Measurements from ENCODE around the gene SERPINB6.
A peak's percentile ranks its signal among the peaks of the same experiment; 100 is the strongest.
"Not testable (repeated sequence)": the region's sequence is repeated elsewhere in the genome, so short reads cannot be mapped to it uniquely, and the experiment has no call there.

SERPINB6 gene

DNA sequence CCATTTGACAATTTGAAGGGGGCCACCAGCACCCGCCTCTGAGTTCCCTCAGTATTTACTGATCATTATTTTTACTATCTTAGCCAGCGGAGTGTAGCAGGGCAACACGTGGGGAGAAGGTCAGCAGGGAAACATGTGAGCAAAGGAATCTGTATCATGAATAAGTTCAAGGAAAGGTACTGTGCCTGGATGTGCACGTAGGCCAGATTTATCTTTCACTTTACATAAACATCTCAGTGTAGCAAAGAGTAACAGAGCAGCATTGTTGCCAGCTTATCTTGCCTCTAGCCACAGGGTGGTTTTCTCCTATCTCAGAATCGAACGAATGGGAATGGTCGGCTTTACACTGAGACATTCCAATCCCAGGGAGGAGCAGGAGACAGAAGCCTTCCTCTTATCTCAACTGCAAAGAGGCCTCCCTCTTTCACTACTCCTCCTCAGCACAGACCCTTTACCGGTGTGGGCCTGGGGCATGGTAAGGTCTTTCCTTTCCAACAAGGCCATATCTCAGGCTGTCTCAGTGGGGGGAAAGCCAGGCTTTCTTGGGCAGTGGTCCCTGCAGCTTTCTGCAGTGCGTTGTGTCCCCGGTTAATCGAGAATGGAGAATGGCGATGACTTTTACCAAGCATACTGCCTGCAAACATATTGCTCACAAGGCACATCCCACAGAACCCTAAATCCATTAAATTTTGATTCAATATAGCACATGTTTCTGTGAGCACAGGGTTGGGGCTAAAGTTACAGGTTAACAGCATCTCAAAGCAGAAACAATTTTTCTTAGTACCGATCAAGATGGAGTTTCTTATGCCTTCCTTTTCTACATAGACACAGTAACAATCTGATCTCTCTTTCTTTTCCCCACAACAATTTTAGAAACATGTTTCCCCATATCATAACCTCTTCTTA, 45.3 kb downstream of the SERPINB6 start:
- in situ Hi-C loops (cut with MboI; ENCODE audit: low pct_unique_long_range_greater_than_20kb, low sequenced_read_pairs); DNase-seq: not testable (repeated sequence)

DNA sequence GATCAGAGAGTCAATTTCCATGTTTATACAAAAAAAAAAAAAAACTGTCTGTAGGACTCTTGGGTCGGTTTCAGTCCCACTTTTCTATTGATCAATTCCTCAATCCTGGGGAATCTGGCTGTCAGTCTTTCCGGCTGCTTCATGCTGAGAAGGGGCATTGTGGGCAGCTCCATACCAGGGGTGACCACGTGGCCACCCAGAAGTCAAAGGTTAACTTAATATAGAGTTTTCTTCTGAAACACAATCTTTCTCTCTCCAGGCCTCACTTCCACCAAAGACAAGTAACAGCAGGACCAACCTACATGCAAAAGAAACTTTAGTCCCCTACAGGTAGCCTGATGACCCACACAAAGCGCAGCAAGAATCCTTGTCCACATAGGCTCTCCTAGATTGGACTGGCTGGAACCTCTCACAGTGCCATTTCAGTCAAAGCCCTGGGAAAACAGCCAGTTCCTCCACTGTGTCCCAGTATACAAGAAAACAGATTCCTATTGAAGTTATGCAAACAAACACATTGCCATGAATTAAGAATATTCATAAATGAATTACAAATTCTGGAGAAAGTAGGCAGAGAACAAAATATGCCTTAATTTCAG, 49.7 kb downstream of the SERPINB6 start:
- DNase-seq: no peak
- in situ Hi-C loops (cut with MboI; ENCODE audit: low pct_unique_long_range_greater_than_20kb, low sequenced_read_pairs): no loop called here

DNA sequence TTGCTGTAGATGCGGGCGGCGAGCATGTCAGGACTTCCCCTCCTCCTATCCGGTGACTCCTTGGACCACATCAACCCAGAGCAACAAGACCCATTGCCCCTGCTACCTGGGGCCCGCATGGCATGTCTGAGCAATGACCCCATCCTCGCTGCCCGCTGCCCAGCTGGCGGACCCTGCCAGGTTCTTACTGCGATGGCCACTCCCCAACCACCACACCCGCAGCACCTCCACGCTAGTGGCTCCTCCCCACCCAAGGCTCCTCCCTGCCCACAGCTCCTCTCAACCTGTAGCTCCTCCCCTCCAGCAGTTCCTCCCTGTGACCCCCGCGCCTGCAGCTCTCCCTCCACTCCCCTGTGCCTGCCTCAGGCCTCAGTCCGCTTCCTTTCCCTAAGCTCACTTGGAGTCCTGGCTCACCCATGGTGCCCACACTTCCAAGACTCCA, 50.7 kb downstream of the SERPINB6 start:
- no peak for DNase-seq
- in situ Hi-C loops (cut with MboI; ENCODE audit: low pct_unique_long_range_greater_than_20kb, low sequenced_read_pairs): no loop called here

GRCh38 chr6:2919886-2920285, 51.5 kb downstream of the SERPINB6 start:
- in situ Hi-C loops (cut with MboI; ENCODE audit: low pct_unique_long_range_greater_than_20kb, low sequenced_read_pairs): no loop called here

DNA sequence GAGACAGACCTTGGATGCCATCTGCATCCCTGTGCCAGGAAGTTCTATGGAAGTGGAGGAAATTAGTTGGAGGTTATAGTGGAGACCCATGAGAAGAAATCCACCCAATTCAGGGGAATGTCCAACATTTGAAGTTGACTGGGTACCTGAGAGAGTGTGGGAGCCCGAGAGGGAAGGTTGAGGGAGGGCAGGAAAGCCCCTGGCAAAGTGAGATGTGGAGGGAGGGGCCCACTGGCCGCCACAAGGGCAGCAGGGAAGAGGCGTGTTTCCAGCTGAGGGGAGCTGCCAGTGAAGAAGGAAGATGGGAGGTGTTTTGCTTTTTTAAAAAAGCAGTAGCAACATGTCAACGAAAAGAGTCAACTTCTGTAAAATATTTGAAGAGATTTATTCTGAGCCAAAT, 52.0 kb downstream of the SERPINB6 start:
- in situ Hi-C loops (cut with MboI; ENCODE audit: low pct_unique_long_range_greater_than_20kb, low sequenced_read_pairs): no loop called here

More at GRCh38 chr6:2919886-2920285, 51.5 kb downstream of the SERPINB6 start:
- no peak for DNase-seq

GRCh38 chr6:2918936-2919335, 52.4 kb downstream of the SERPINB6 start:
- in situ Hi-C loops (cut with MboI; ENCODE audit: low pct_unique_long_range_greater_than_20kb, low sequenced_read_pairs): no loop called here
- DNase-seq: peak; percentile 89

More for the DNA sequence above, 52.0 kb downstream of the SERPINB6 start:
- DNase-seq: no peak

GRCh38 chr6:2917801-2918445, 53.4 kb downstream of the SERPINB6 start:
- in situ Hi-C loops (cut with MboI; ENCODE audit: low pct_unique_long_range_greater_than_20kb, low sequenced_read_pairs): no loop called here
- no peak for DNase-seq

- in situ Hi-C loops (cut with MboI; ENCODE audit: low pct_unique_long_range_greater_than_20kb, low sequenced_read_pairs): no loop called here
These were observed 54.3 kb downstream of the SERPINB6 start for GRCh38 chr6:2917065-2917464.

GRCh38 chr6:2916158-2916925, 55.0 kb downstream of the SERPINB6 start:
- no peak for DNase-seq
- in situ Hi-C loops (cut with MboI; ENCODE audit: low pct_unique_long_range_greater_than_20kb, low sequenced_read_pairs): no loop called here

More at GRCh38 chr6:2917065-2917464, 54.3 kb downstream of the SERPINB6 start:
- DNase-seq: no peak

GRCh38 chr6:2915150-2915549, 56.2 kb downstream of the SERPINB6 start:
- in situ Hi-C loops (cut with MboI; ENCODE audit: low pct_unique_long_range_greater_than_20kb, low sequenced_read_pairs): no loop called here
- DNase-seq: no peak

DNA sequence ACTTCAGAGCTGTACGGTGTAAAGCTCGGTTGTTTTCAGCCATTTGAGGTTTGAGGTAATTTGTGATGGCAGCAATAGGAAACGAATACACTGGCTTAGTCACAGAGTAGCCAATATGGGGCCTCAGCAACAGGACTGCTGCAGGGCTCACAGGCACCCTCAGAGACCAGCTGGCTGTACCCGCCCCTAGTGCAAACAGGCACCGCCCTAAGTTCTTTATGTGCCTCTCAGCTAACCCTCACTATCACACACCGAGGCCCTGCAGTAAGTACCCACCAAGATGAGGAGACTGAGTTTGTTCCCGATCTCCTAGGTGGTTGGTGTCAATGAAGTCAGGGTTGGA, 57.1 kb downstream of the SERPINB6 start:
- no peak for DNase-seq
- in situ Hi-C loops (cut with MboI; ENCODE audit: low pct_unique_long_range_greater_than_20kb, low sequenced_read_pairs): no loop called here

- no peak for DNase-seq
- in situ Hi-C loops (cut with MboI; ENCODE audit: low pct_unique_long_range_greater_than_20kb, low sequenced_read_pairs): no loop called here
These were observed 57.6 kb downstream of the SERPINB6 start for GRCh38 chr6:2913621-2914317.

DNA sequence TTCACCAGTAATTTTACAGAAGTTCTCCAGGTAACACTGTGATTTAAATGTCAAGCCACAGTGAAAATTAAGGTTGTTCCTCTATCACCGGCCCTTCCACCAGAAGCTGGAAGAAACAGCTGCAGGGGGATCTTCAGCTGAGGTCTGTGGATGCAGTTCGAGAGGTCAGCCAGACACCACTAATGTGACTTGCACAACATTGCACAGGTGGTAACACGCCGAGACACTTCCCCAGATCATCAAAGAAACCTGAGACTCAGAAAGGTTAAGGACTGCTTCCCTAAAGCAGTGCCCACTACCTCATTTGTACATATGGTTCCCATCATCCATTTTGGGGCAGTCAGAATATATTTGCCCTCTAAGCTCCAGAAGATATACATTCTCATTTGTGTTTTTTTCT, 60.2 kb downstream of the SERPINB6 start:
- DNase-seq: no peak
- in situ Hi-C loops (cut with MboI; ENCODE audit: low pct_unique_long_range_greater_than_20kb, low sequenced_read_pairs): no loop called here

DNA sequence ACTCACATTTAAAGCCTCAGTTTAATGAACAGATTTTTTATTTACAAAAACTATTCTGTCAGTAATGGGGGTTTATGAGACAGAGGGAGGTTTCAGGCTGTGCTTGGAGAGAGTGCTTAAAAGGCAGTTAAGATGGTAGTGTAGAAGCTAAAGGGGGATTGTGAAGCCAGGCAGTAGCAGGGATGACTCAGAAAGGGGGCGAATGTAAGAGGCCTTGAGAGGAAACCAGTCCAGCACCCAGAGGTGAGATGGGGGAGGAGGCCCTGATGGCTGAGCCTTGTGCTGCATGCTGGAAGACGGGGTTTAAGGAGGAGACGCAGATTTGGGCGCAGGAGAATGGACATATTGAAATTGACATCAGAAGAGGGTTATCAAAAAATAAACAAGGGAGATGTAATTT, 61.6 kb downstream of the SERPINB6 start:
- DNase-seq: no peak
- in situ Hi-C loops (cut with MboI; ENCODE audit: low pct_unique_long_range_greater_than_20kb, low sequenced_read_pairs): no loop called here

DNA sequence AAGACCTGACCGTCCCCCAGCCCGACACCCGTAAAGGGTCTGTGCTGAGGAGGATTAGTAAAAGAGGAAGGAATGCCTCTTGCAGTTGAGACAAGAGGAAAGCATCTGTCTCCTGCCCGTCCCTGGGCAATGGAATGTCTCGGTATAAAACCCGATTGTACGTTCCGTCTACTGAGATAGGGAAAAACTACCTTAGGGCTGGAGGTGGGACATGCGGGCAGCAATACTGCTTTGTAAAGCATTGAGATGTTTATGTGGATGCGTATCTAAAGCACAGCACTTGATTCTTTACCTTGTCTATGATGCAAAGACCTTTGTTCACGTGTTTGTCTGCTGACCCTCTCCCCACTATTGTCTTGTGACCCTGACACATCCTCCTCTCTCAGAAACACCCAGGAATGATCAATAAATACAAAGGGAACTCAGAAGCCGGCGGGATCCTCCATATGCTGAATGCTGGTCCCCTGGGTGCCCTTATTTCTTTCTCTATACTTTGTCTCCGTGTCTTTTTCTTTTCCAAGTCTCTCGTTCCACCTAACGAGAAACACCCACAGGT, 62.2 kb downstream of the SERPINB6 start:
- in situ Hi-C loops (cut with MboI; ENCODE audit: low pct_unique_long_range_greater_than_20kb, low sequenced_read_pairs): not testable (repeated sequence)

GRCh38 chr6:2908516-2908915, 62.9 kb downstream of the SERPINB6 start:
- in situ Hi-C loops (cut with MboI; ENCODE audit: low pct_unique_long_range_greater_than_20kb, low sequenced_read_pairs): not testable (repeated sequence)

More for the DNA sequence above, 62.2 kb downstream of the SERPINB6 start:
- not testable (repeated sequence) for DNase-seq

DNA sequence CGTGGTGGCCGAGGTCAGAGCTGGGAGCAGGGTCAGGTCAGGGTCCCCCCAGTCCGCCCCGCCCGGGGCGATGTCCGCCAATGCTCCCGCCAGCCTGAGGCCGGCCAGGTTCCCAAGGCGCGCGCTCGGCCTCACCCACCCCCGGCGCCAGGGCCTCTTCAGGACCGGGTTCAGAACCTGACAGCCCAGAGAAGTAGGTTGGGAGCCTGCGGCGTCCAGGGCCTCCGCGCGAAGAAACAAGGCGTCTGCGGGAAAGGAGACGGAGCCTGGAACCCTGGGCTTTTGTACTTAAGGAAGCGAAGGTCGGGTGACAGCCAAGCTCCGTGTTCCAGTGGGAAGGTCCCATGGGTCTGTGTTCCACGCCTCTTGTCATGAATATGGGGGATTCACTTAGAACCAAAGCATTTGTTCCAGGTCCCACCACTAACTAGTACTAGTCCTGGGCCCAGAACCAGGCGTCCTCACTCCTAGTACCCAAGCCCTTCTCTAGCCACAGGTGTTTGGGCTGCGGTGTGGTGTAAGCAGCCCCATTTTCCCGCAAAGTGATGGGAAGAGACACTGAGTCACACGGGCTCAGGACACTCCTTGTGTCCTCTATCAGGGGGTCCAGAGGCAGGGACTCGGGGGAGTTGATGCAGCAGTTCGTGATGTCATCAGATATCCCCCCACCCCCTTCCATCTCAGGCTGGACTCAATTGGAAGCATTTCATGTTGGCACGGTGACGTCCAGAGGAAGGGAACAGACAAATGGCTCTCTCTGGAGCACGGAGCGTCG, 67.8 kb downstream of the SERPINB6 start:
- in situ Hi-C loops (cut with MboI; ENCODE audit: low pct_unique_long_range_greater_than_20kb, low sequenced_read_pairs); DNase-seq: not testable (repeated sequence)

More at GRCh38 chr6:2908516-2908915, 62.9 kb downstream of the SERPINB6 start:
- not testable (repeated sequence) for DNase-seq

Data from KBM-7 (cell line).